Gastroesophageal sphincter (tissue), 4 donors: Measurements from ENCODE around the gene CSMD2. TPM values are rescaled to one million over a fixed set of nuclear protein-coding genes. Genes with fewer than 3 reads are reported as not detected.

Source experiments
- ATAC-seq: fragments of 150-250 bp; one replicate; pipeline ENCODE4 v1.9.1; 2016; ENCODE audit warnings: mild to moderate bottlenecking, moderate library complexity
- H3K27ac ChIP-seq, 4 donors: fragments of 200-600 bp; sonication (generic) in 3 of 4; 1 replicate in 3 of 4; 2 replicates in 1 of 4; pipeline ENCODE4 v1.5.1; 2016 to 2019
- H3K27me3 ChIP-seq: fragments of 200-600 bp; sonication (generic); one replicate; pipeline ENCODE4 v1.5.1; 2019
- H3K36me3 ChIP-seq, 2 donors: fragments of 200-600 bp; sonication (generic); one replicate each; pipeline ENCODE4 v1.5.1; 2019; ENCODE audit warnings: control low read depth in 1 of 2
- H3K4me1 ChIP-seq, 3 donors: fragments of 200-600 bp; sonication (generic); 1 replicate in 2 of 3; 2 replicates in 1 of 3; pipeline ENCODE4 v1.5.1; 2016 to 2019; ENCODE audit warnings: control low read depth in 2 of 3
- H3K4me3 ChIP-seq, 2 donors: fragments of 200-600 bp; sonication (generic); one replicate each; pipeline ENCODE4 v1.5.1; 2019; ENCODE audit warnings: mild to moderate bottlenecking in 1 of 2, moderate library complexity in 1 of 2
- H3K9me3 ChIP-seq, 3 donors: fragments of 200-600 bp; sonication (generic); one replicate each; pipeline ENCODE4 v1.5.1; 2017 to 2019; ENCODE audit warnings: control low read depth in 2 of 3
- CTCF ChIP-seq, 4 experiments: fragments of 200-600 bp in 2 of 4; fragments of 450-650 bp in 2 of 4; sonication (generic) in 1 of 4; IDR thresholded peaks; one replicate each; pipeline ENCODE4 v1.5.1; 2017 to 2019; ENCODE audit warnings: antibody characterized with exemption in 4 of 4, mild to moderate bottlenecking in 2 of 4, moderate library complexity in 2 of 4
- EP300 ChIP-seq: sonication (generic); formaldehyde crosslinking; IDR thresholded peaks from one replicate; pipeline ENCODE4 v1.6.1; 2017; ENCODE audit warnings: antibody characterized with exemption, mild to moderate bottlenecking
- POLR2A ChIP-seq, 2 donors: fragments of 450-650 bp; IDR thresholded peaks; one replicate each; pipeline ENCODE4 v1.6.1; 2017; ENCODE audit warnings: antibody characterized with exemption in 2 of 2, mild to moderate bottlenecking in 2 of 2, moderate library complexity in 1 of 2
- POLR2AphosphoS5 ChIP-seq: sonication (generic); formaldehyde crosslinking; IDR thresholded peaks from one replicate; pipeline ENCODE4 v1.6.1; 2017; ENCODE audit warnings: antibody characterized with exemption
- WGBS, 2 donors: methylation state at CpG; one replicate each; pipeline ENCODE4 v1.1.5; 2018; ENCODE audit warnings: low coverage in 1 of 2; 5-methylcytosine and 5-hydroxymethylcytosine counted together
- total RNA-seq, 4 donors: library from RNA; depleted of rRNA; stranded (reverse); fragments of >200 nt; gene quantifications; one replicate each; pipeline ENCODE4 v1.1.0, GENCODE V29; 2016

CSMD2 gene
- total RNA-seq, 4 donors from 2014 or later = 0.22 to 2.5 (median 0.37) TPM

- Histone ChIP-seq H3K9me3 (no peaks in the 10 kb centered on the region), H3K4me3 (no peak overlapping the region), H3K27me3 (peaks cover 11% of the 10 kb centered on the region), H3K4me1 (no peaks in the 10 kb centered on the region), H3K27ac (no peak overlapping the region), H3K36me3 (no peaks in the 10 kb centered on the region)
- TF ChIP-seq POLR2AphosphoS5 (no peak), EP300 (no peak), POLR2A (IDR thresholded peaks at IDR 0.05) (no peak)
- no peak for ATAC-seq
- 60% methylated on average over 1 of the region's 9 CpGs; no CpG with 5 or more reads in 1 of the 2 donors for WGBS, 2 donors
These were observed 266.1 kb downstream of the CSMD2 start for GRCh38 chr1:33898881-33899280.

DNA sequence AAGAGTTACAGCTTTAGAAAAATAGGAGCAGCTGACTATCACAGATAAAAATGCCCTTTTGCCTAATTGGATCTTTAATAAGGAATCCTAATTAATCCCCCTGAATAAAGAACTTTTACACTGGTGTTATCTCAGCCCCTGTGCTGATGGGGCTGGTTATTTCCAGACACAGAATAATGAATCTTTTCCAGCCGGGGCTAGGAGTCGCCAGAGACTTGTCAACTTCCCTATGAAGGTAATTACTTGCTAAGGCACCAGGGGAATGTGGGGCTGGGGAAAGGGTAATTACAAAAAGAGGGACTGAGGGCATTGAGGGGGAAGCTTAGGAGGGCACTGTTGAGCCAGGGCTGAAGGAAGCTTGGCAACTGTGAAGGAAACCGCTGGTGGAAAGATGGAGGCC, 266.6 kb downstream of the CSMD2 start:
- Histone ChIP-seq H3K27ac (no peak overlapping the region), H3K4me3 (no peak overlapping the region), H3K9me3 (no peaks in the 10 kb centered on the region), H3K36me3 (no peaks in the 10 kb centered on the region), H3K27me3 (peaks cover 10% of the 10 kb centered on the region), H3K4me1 (no peaks in the 10 kb centered on the region)
- TF ChIP-seq CTCF (IDR thresholded peaks at IDR 0.05) (no peak), POLR2A (IDR thresholded peaks at IDR 0.05) (no peak), EP300 (no peak), POLR2AphosphoS5 (no peak)
- no peak for ATAC-seq
- WGBS, 2 donors = 57 to 63% methylated on average over 2 to 3 of the region's 3 CpGs

GRCh38 chr1:33897092-33897725, 267.8 kb downstream of the CSMD2 start:
- H3K27me3 ChIP-seq = peaks cover 5% of the 10 kb centered on the region
- no peak overlapping the region for H3K4me3 ChIP-seq
- no peaks in the 10 kb centered on the region for H3K9me3 ChIP-seq
- TF ChIP-seq CTCF (IDR thresholded peaks at IDR 0.05) = no peak
- TF ChIP-seq POLR2A (IDR thresholded peaks at IDR 0.05) = no peak
- no peaks in the 10 kb centered on the region for H3K4me1 ChIP-seq
- H3K36me3 ChIP-seq = no peaks in the 10 kb centered on the region
- H3K27ac ChIP-seq = no peak overlapping the region
- ATAC-seq = no peak
- WGBS, 2 donors = 76 to 87% methylated on average over 3 of the region's 5 CpGs

GRCh38 chr1:33895976-33896375, 269.1 kb downstream of the CSMD2 start:
- Histone ChIP-seq H3K36me3 (no peaks in the 10 kb centered on the region), H3K4me3 (no peak overlapping the region), H3K27ac (no peak overlapping the region), H3K9me3 (no peaks in the 10 kb centered on the region), H3K27me3 (peaks cover 5% of the 10 kb centered on the region), H3K4me1 (no peaks in the 10 kb centered on the region)
- 75 to 100% methylated on average over 1 to 2 of the region's 2 CpGs for WGBS, 2 donors
- TF ChIP-seq POLR2A (IDR thresholded peaks at IDR 0.05) (no peak), CTCF (IDR thresholded peaks at IDR 0.05) (no peak), EP300 (no peak), POLR2AphosphoS5 (no peak)
- ATAC-seq = no peak

DNA sequence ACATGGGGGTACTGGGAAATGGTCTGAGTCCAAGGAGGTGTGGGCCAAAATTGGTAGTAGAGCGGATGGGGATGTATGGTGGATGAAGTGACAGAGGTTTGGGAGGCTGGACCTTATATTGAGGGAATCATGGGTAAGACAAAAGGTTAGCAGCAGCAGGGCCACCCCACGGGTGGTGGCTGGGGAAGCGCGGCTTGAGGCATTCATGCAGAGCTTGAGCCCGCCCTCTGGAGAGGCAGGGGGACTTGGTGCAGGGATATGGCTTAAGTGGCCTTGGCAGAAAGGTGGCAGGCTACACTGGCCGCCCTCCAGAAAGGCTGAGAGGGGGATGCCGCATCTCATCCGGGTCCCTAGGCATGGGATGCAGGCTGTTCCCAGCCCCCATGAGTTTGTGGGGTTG, 269.6 kb downstream of the CSMD2 start:
- no peak for TF ChIP-seq EP300
- no peak for TF ChIP-seq CTCF (IDR thresholded peaks at IDR 0.05)
- no peak for TF ChIP-seq POLR2A (IDR thresholded peaks at IDR 0.05)
- no peak for TF ChIP-seq POLR2AphosphoS5
- Histone ChIP-seq H3K27me3 (peaks cover 5% of the 10 kb centered on the region), H3K9me3 (no peaks in the 10 kb centered on the region), H3K4me3 (no peak overlapping the region), H3K27ac (no peak overlapping the region), H3K4me1 (no peaks in the 10 kb centered on the region), H3K36me3 (no peaks in the 10 kb centered on the region)
- WGBS, 2 donors = 55 to 64% methylated on average over 5 of the region's 8 CpGs
- ATAC-seq = no peak
